ENCODE data around the gene CHD2. TPM values are rescaled to one million over a fixed set of nuclear protein-coding genes. Genes with fewer than 3 reads are reported as not detected.
A peak's percentile ranks its signal among the peaks of the same experiment; 100 is the strongest.

The CHD2 gene
- total RNA-seq, 1 donor from 2014 or later: 105 TPM

DNA sequence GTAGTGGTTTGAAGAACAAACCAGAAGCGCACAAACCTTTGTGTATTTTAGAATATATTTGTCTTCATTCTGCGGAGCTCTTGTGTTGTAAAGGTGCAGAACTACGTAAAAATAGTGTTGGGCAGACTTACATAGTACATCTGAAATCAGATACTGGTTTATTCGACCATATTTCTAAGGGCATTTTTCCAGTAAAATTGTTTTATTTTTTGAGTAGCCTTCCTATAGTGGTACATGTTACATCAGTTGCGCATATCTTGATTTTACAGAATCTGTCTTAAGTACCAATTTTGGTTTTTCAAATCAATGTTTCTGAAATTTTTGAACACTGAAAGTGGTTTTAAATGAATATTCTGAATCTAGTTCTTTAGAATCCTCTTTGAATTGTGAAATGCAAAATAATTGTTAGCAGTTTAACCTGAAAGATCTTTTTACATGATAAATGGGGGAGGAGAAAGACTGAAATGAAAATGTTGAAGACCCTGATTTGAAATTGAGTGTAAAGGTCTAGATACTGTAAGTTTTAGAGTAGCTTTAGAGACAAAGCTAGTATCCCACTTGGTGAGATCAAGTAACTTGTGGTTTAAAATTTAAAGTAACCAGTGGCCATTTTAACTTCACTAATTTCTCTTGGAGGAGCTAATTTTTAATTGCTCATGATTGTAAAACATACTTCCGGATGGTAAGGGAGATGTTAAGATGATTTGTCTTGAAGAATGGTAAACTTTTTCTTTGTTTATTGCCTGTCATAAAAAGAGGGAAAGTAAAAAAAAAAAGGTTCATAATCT lies 15.5 kb upstream of the CHD2 start:
- Histone ChIP-seq H3K27me3 (ENCODE audit: insufficient read depth, low read length) (no peaks in the 10 kb centered on the region), H4K20me1 (ENCODE audit: insufficient read depth, low read length) (peaks cover 45% of the 10 kb centered on the region), H2AFZ (ENCODE audit: low read depth, low read length) (no peak overlapping the region), H3K36me3 (ENCODE audit: insufficient read depth, low read length) (peaks cover 23% of the 10 kb centered on the region), H3K79me2 (ENCODE audit: insufficient read depth, low read length) (peaks cover 68% of the 10 kb centered on the region), H3K4me3 (ENCODE audit: insufficient read depth, low read depth, low read length) (peak overlapping the region; percentile 100), H3K9me3 (ENCODE audit: insufficient read depth, low read depth, low read length) (no peaks in the 10 kb centered on the region), H3K4me1 (ENCODE audit: insufficient read depth, low read length) (peaks cover 24% of the 10 kb centered on the region), H3K27ac (ENCODE audit: low read depth, low read length) (peak overlapping the region; percentile 86), H3K4me2 (ENCODE audit: low read length) (peak overlapping the region; percentile 85), H3K9ac (ENCODE audit: low read length) (peak overlapping the region; percentile 99)
- no peaks in the 10 kb centered on the region for H3K27me3 Mint-ChIP-seq (ENCODE audit: low read depth, unreplicated experiment)
- no peak for DNase-seq (ENCODE audit: low read depth)
- H3K9me3 Mint-ChIP-seq (ENCODE audit: unreplicated experiment): no peaks in the 10 kb centered on the region
- H3K27ac Mint-ChIP-seq (ENCODE audit: unreplicated experiment): peak overlapping the region; percentile 99
- TF ChIP-seq CTCF (IDR thresholded peaks at IDR 0.05; ENCODE audit: insufficient read depth, low read depth, low read length) (no peak), EZH2 (IDR thresholded peaks at IDR 0.05; ENCODE audit: insufficient read depth, low read length) (no peak)
- peak; percentile 55 for FAIRE-seq
- peaks cover 43% of the 10 kb centered on the region for H3K4me1 Mint-ChIP-seq (ENCODE audit: low read depth, unreplicated experiment)
- peaks cover 27% of the 10 kb centered on the region for H3K36me3 Mint-ChIP-seq (ENCODE audit: low read depth, unreplicated experiment)
- peak overlapping the region; percentile 94 for H3K4me3 Mint-ChIP-seq (ENCODE audit: unreplicated experiment)

DNA sequence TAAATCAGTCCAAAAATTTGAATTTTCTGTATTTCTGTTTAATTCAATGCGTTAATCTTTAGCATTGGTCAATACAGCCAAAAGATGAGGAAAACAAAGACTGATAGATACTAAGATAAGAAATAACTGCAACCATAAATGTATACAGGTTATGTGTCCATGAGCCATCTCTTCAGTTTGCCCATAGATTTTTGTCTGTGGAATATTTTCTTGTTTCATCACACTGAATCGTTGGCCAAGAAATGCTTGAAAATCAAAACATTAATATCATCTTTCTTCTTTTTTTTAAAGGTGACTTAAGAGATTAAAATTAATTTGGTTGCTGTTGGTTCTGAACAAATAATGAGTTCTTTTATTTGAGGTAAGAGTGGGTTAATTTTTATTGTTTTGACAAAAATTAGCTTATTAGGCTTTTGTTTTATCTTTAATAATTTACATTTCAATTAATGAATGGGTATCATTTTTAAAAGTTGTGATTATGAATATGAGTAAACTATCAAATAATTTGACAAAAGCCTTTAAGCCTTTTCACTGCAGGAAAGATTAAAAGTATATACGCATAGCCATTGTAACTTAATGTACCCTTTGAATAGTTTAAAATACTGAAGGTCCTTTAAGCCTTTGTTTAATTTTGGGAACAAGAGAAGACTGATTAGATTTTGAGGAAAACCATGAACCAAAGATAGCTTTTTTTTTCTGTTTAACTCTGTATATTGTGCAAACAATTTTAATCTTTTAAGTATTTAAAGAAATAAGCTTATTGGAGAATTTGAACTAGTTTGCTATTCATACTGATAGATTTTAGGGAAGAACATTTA lies 14.7 kb upstream of the CHD2 start:
- H3K27me3 ChIP-seq (ENCODE audit: insufficient read depth, low read length): no peaks in the 10 kb centered on the region
- peaks cover 27% of the 10 kb centered on the region for H3K36me3 ChIP-seq (ENCODE audit: insufficient read depth, low read length)
- Mint-ChIP-seq H3K4me1 (ENCODE audit: low read depth, unreplicated experiment) (peaks cover 42% of the 10 kb centered on the region), H3K36me3 (ENCODE audit: low read depth, unreplicated experiment) (peaks cover 31% of the 10 kb centered on the region), H3K27me3 (ENCODE audit: low read depth, unreplicated experiment) (no peaks in the 10 kb centered on the region), H3K9me3 (ENCODE audit: unreplicated experiment) (no peaks in the 10 kb centered on the region), H3K27ac (ENCODE audit: unreplicated experiment) (peak overlapping the region; percentile 99), H3K4me3 (ENCODE audit: unreplicated experiment) (peak overlapping the region; percentile 94)
- no peak overlapping the region for H2AFZ ChIP-seq (ENCODE audit: low read depth, low read length)
- peak overlapping the region; percentile 99 for H3K9ac ChIP-seq (ENCODE audit: low read length)
- DNase-seq (ENCODE audit: low read depth) (no peak), FAIRE-seq (no peak)
- H3K27ac ChIP-seq (ENCODE audit: low read depth, low read length): peak overlapping the region; percentile 86
- peak overlapping the region; percentile 100 for H3K4me3 ChIP-seq (ENCODE audit: insufficient read depth, low read depth, low read length)
- peaks cover 24% of the 10 kb centered on the region for H3K4me1 ChIP-seq (ENCODE audit: insufficient read depth, low read length)
- H3K9me3 ChIP-seq (ENCODE audit: insufficient read depth, low read depth, low read length): no peaks in the 10 kb centered on the region
- TF ChIP-seq CTCF (IDR thresholded peaks at IDR 0.05; ENCODE audit: insufficient read depth, low read depth, low read length): no peak
- peak overlapping the region; percentile 85 for H3K4me2 ChIP-seq (ENCODE audit: low read length)
- H3K79me2 ChIP-seq (ENCODE audit: insufficient read depth, low read length): peaks cover 75% of the 10 kb centered on the region
- peaks cover 48% of the 10 kb centered on the region for H4K20me1 ChIP-seq (ENCODE audit: insufficient read depth, low read length)

Measured in astrocyte (in vitro differentiated cells and primary cell).